HL-60 (cell line): Measurements from ENCODE around the gene RDX.

ENCODE experiments used
- GABPA ChIP-seq: IDR thresholded peaks from 2 replicates; pipeline ENCODE4 v1.6.1; 2012; ENCODE audit warnings: low read depth
- POLR2AphosphoS5 ChIP-seq: IDR thresholded peaks from 2 replicates; pipeline ENCODE4 v1.6.1; 2012; ENCODE audit warnings: low read depth
- SPI1 ChIP-seq: IDR thresholded peaks from 2 replicates; pipeline ENCODE4 v1.6.1; 2012; ENCODE audit warnings: low read depth, mild to moderate bottlenecking, borderline replicate concordance
- TF ChIP-seq, protein P1 (sequence below): IDR thresholded peaks from one replicate; pipeline ENCODE4 v1.5.1; 2011; ENCODE audit warnings: low read length, control low read depth, inconsistent platforms; ENCODE audit not compliant: insufficient read depth
- TF ChIP-seq, protein P2 (sequence below): IDR thresholded peaks from 2 replicates; pipeline ENCODE4 v1.6.1; 2012; ENCODE audit warnings: low read depth; ENCODE audit not compliant: insufficient replicate concordance

DNA sequence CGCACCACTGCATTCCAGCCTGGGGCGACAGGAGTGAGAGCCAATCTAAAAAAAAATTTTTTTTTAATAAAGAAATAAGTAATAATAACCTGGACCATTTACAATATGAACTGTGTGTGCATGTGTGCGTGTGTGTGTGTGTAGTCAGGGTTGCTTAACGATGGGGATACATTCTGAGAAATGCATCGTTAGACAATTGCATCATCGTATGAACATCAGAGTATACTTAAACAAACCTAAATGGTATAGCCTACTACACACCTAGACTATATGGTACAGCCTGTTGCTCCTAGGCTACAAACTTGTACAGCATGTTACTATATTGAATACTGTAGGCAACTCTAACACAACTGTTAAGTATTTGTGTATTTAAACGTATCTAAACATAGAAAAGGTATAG is 26.4 kb downstream of the RDX start:
- TF ChIP-seq, protein P1, sequence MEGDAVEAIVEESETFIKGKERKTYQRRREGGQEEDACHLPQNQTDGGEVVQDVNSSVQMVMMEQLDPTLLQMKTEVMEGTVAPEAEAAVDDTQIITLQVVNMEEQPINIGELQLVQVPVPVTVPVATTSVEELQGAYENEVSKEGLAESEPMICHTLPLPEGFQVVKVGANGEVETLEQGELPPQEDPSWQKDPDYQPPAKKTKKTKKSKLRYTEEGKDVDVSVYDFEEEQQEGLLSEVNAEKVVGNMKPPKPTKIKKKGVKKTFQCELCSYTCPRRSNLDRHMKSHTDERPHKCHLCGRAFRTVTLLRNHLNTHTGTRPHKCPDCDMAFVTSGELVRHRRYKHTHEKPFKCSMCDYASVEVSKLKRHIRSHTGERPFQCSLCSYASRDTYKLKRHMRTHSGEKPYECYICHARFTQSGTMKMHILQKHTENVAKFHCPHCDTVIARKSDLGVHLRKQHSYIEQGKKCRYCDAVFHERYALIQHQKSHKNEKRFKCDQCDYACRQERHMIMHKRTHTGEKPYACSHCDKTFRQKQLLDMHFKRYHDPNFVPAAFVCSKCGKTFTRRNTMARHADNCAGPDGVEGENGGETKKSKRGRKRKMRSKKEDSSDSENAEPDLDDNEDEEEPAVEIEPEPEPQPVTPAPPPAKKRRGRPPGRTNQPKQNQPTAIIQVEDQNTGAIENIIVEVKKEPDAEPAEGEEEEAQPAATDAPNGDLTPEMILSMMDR, result no peak
- TF ChIP-seq POLR2AphosphoS5 (no peak), GABPA (no peak), SPI1 (no peak)
- TF ChIP-seq, protein P2, sequence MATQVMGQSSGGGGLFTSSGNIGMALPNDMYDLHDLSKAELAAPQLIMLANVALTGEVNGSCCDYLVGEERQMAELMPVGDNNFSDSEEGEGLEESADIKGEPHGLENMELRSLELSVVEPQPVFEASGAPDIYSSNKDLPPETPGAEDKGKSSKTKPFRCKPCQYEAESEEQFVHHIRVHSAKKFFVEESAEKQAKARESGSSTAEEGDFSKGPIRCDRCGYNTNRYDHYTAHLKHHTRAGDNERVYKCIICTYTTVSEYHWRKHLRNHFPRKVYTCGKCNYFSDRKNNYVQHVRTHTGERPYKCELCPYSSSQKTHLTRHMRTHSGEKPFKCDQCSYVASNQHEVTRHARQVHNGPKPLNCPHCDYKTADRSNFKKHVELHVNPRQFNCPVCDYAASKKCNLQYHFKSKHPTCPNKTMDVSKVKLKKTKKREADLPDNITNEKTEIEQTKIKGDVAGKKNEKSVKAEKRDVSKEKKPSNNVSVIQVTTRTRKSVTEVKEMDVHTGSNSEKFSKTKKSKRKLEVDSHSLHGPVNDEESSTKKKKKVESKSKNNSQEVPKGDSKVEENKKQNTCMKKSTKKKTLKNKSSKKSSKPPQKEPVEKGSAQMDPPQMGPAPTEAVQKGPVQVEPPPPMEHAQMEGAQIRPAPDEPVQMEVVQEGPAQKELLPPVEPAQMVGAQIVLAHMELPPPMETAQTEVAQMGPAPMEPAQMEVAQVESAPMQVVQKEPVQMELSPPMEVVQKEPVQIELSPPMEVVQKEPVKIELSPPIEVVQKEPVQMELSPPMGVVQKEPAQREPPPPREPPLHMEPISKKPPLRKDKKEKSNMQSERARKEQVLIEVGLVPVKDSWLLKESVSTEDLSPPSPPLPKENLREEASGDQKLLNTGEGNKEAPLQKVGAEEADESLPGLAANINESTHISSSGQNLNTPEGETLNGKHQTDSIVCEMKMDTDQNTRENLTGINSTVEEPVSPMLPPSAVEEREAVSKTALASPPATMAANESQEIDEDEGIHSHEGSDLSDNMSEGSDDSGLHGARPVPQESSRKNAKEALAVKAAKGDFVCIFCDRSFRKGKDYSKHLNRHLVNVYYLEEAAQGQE, result no peak
